ENCODE data around the gene PTPRO.

PTPRO gene

GRCh38 chr12:15344561-15344960 is 22.3 kb downstream of the PTPRO start:
- Histone ChIP-seq H2AFZ (ENCODE audit: low read depth) (no peak overlapping the region), H3K36me3 (ENCODE audit: insufficient read depth) (no peaks in the 10 kb centered on the region), H3K79me2 (ENCODE audit: insufficient read depth, low read depth) (no peaks in the 10 kb centered on the region), H3K4me1 (ENCODE audit: low read depth, poor library complexity, severe bottlenecking) (no peaks in the 10 kb centered on the region), H3K27me3 (ENCODE audit: insufficient read depth, low read depth) (no peaks in the 10 kb centered on the region), H3K4me3 (IDR thresholded peaks at IDR 0.05; ENCODE audit: insufficient read depth, low read depth, low read length) (no peak overlapping the region), H3K9ac (no peak overlapping the region), H3K4me2 (no peak overlapping the region), H4K20me1 (ENCODE audit: insufficient read depth) (no peaks in the 10 kb centered on the region), H3K27ac (no peak overlapping the region)
- no peak for TF ChIP-seq CTCF (conservative IDR thresholded peaks at IDR 0.05; ENCODE audit: low read depth, low read length)

GRCh38 chr12:15346488-15346887 is 24.2 kb downstream of the PTPRO start:
- Histone ChIP-seq H3K27ac (no peak overlapping the region), H3K4me1 (ENCODE audit: low read depth, poor library complexity, severe bottlenecking) (no peaks in the 10 kb centered on the region), H4K20me1 (ENCODE audit: insufficient read depth) (no peaks in the 10 kb centered on the region), H3K4me3 (IDR thresholded peaks at IDR 0.05; ENCODE audit: insufficient read depth, low read depth, low read length) (no peak overlapping the region), H3K4me2 (no peak overlapping the region), H3K9ac (no peak overlapping the region), H3K36me3 (ENCODE audit: insufficient read depth) (no peaks in the 10 kb centered on the region), H3K79me2 (ENCODE audit: insufficient read depth, low read depth) (no peaks in the 10 kb centered on the region), H3K27me3 (ENCODE audit: insufficient read depth, low read depth) (no peaks in the 10 kb centered on the region), H2AFZ (ENCODE audit: low read depth) (no peak overlapping the region)
- TF ChIP-seq CTCF (conservative IDR thresholded peaks at IDR 0.05; ENCODE audit: low read depth, low read length): no peak

- Histone ChIP-seq H3K27me3 (ENCODE audit: insufficient read depth, low read depth) (no peaks in the 10 kb centered on the region), H4K20me1 (ENCODE audit: insufficient read depth) (no peaks in the 10 kb centered on the region), H3K27ac (no peak overlapping the region), H3K4me3 (IDR thresholded peaks at IDR 0.05; ENCODE audit: insufficient read depth, low read depth, low read length) (no peak overlapping the region), H3K9ac (no peak overlapping the region), H2AFZ (ENCODE audit: low read depth) (no peak overlapping the region), H3K36me3 (ENCODE audit: insufficient read depth) (no peaks in the 10 kb centered on the region), H3K4me1 (ENCODE audit: low read depth, poor library complexity, severe bottlenecking) (no peaks in the 10 kb centered on the region), H3K79me2 (ENCODE audit: insufficient read depth, low read depth) (no peaks in the 10 kb centered on the region), H3K4me2 (no peak overlapping the region)
- no peak for TF ChIP-seq CTCF (conservative IDR thresholded peaks at IDR 0.05; ENCODE audit: low read depth, low read length)
These were observed 28.3 kb downstream of the PTPRO start for GRCh38 chr12:15350643-15351042.

- Histone ChIP-seq H3K4me3 (IDR thresholded peaks at IDR 0.05; ENCODE audit: insufficient read depth, low read depth, low read length) (no peak overlapping the region), H3K4me1 (ENCODE audit: low read depth, poor library complexity, severe bottlenecking) (no peaks in the 10 kb centered on the region), H3K79me2 (ENCODE audit: insufficient read depth, low read depth) (no peaks in the 10 kb centered on the region), H2AFZ (ENCODE audit: low read depth) (no peak overlapping the region), H3K27me3 (ENCODE audit: insufficient read depth, low read depth) (no peaks in the 10 kb centered on the region), H3K27ac (no peak overlapping the region), H3K36me3 (ENCODE audit: insufficient read depth) (no peaks in the 10 kb centered on the region), H3K9ac (no peak overlapping the region), H4K20me1 (ENCODE audit: insufficient read depth) (no peaks in the 10 kb centered on the region), H3K4me2 (no peak overlapping the region)
- TF ChIP-seq CTCF (conservative IDR thresholded peaks at IDR 0.05; ENCODE audit: low read depth, low read length): no peak
These were observed 33.5 kb downstream of the PTPRO start for GRCh38 chr12:15355766-15356165.
